Hematopoietic multipotent progenitor cell (in vitro differentiated cells): Measurements from ENCODE around the gene MBD3. TPM values are rescaled to one million over a fixed set of nuclear protein-coding genes. Genes with fewer than 3 reads are reported as not detected.
"Not testable (repeated sequence)": the region's sequence is repeated elsewhere in the genome, so short reads cannot be mapped to it uniquely, and the experiment has no call there.

Experiments
- DNase-seq, 3 donors: peaks; one replicate each; pipeline ENCODE4 v3.0.0-alpha.2; 2011 to 2015; ENCODE audit warnings: low read depth in 2 of 3, low spot score in 2 of 3
- total RNA-seq: library from RNA; depleted of rRNA; stranded (reverse); fragments of >200 nt; gene quantifications from one replicate; pipeline ENCODE4 v1.2.3, GENCODE V29; 2012

The MBD3 gene, protein sequence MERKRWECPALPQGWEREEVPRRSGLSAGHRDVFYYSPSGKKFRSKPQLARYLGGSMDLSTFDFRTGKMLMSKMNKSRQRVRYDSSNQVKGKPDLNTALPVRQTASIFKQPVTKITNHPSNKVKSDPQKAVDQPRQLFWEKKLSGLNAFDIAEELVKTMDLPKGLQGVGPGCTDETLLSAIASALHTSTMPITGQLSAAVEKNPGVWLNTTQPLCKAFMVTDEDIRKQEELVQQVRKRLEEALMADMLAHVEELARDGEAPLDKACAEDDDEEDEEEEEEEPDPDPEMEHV
- 80.2 TPM for total RNA-seq

DNA sequence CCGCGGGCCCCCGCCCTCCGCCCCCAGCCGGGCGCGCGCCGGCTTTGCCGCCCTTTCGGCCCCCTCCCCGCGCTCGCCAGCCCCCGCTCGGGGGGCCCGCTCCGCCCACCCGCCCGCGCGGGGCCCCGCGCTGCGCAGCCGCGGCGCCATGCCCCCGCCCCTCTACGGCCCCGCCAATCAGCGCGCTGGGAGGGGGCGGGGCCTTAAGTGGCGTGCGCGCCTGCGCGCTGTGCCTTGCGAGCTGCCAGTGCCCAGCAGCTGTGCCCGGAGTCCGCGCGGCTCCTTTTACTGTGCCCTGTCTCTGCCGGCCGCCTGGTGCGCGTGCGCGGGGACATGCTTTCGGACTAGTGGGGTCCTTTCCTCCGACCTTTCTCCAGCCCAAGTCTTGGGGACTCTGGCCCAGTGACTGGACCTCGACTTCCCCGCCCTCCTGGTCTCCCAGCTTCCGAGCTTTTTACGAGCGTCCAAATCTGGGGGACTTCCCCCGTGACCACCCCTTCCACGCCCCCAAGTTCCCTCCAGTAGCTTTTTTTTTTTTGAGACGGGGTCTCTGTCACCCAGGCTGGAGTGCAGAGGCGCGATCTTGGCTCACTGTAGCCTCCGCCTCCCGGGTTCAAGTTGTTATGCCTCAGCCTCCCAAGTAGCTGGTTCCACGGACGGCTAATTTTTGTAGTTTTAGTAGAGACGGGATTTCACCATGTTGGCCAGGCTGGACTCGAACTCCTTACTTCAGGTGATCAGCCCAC is at the start of gene MBD3:
Gene MBD3 (minus strand): TSS at position 111 of the 746 bp plus-strand sequence. CDS start 234 bp downstream, outside the sequence.
- DNase-seq, result peak; percentile 85 to 95 (median 93)

DNA sequence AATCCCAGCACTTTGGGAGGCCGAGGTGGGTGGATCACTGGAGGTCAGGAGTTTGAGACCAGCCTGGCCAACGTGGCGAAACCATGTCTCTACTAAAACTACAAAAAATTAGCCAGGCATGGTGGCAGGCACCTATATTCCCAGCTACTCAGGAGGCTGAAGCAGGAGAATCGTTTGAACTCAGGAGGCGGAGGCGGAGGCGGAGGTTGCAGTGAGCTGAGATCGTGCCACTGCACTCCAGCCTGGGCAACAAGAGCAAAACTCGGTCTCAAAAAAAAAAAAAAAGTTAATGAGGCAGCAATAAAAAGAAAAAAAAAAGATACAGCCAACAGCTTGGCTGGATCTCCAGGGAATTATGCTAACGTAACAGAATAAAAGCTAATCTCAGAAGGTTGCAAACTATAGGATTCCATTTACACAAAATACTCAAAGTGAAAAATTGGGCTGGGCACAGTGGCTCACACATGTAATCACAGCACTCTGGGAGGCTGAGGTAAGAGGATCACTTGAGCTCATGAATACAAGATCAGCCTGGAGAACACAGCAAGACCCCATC is 48.3 kb upstream of the MBD3 start:
- DNase-seq, result not testable (repeated sequence)

DNA sequence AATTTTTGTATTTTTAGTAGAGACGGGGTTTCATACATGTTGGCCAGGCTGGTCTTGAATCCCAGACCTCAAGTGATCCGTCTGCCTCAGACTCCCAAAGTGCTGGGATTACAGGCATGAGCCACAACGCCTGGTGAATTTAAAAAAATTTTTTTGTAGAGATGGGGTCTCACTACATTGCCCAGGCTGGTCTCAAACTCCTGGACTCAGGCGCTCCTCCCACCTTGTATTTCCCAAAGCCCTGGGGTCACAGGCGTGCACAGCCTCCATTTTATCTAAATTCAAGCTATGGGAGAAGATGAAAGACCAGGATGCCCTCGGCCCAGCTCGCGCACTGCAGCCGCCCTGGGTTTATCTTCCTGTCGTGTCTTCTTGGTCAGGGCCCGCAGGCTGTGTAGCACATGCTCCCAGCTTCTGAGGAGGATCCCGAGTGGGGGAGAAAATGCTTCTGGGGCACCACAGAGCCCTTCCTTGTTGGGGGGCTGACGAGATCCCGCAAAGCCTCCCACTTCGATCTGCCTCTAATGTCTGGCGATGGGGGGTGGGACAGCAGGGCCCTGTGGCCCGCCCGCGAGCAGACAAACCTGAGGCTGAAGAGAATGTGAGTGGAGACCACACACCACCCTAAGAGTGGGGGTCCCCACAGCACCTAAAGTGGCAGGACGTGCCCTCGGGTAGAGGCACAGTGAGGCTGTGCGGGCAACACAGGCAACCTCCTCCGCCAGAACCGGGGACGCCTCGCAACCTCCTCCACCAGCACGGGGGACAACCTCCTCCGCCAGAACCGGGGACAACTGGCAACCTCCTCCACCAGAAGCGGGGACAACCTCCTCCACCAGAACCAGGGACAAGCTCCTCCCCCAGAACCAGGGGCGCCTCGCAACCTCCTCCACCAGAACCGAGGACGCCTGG is 43.9 kb upstream of the MBD3 start:
- DNase-seq, result no peak

DNA sequence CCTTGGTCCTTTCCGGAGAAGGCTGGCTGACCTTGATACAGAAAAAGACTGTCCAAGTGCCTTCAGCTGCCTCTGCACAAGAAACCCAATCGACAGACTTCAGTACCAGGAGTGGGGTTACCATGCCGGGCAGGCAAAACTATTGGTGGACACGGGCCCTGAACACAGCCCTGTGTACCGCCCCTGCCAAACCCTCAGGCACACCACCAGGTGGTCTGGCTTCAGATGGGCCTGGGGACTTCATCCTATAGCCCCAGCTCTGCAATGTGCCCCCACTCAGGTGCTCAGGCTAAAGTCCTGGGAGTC is 42.2 kb upstream of the MBD3 start:
- no peak for DNase-seq

DNA sequence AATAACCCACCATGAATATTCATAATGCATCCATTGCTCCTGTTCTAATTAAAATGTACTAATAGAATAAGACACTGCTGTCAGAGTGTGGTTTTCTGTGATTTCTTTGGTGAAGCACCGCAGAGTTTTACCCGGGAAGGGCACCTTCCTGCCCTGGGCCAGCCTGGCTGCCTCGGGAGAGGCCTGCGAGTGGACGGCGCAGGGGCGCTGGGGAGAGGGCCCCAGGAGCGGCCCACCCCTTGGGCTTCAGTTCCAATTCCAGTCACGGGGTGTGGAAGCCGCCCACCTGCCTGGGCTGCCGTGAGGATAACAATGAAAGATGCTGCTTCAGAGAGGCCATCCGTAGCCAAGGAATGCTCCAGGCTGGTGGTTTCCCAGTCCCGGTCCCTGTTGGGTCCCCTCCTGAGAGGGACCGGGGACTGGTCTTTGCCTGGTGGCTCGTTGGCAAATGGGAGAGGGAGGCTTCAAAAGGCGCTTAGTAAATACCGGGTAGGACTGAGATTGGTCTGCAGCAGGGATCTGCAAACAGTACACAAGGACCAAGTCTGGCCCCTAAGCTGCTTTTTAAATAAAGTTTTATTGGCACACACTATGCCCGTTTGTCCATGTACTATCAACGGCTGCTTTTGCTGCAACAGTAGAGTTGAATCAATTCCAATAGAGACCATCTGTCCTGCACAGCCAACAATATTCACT is 41.7 kb upstream of the MBD3 start:
- no peak for DNase-seq

DNA sequence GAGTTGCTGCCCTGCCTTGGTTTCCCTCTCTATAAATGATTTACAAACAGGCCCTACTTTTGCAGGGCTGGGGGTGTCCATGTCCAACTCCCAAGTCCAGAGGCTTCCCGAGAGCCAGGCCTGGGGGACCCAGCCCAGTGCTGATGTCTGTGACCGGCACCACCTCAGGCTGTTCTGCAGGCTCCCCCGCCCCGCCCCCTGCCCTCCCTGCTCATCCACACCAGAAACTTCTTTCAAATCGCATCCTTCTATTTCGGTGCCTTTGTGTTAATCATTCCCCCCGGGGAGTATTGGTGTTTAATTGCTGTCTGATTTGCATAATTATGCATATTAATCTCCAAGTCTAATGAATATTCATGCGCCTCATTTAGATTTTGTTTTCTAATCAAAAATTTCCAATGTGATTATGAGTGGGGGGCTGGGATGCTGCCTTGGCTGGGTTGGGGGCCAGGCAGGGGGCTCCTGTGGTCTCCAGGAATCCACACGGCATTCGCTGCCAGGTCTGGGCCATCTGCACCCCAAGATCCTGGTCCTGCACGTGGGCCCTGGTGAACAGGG is 40.7 kb upstream of the MBD3 start:
- DNase-seq, result no peak

DNA sequence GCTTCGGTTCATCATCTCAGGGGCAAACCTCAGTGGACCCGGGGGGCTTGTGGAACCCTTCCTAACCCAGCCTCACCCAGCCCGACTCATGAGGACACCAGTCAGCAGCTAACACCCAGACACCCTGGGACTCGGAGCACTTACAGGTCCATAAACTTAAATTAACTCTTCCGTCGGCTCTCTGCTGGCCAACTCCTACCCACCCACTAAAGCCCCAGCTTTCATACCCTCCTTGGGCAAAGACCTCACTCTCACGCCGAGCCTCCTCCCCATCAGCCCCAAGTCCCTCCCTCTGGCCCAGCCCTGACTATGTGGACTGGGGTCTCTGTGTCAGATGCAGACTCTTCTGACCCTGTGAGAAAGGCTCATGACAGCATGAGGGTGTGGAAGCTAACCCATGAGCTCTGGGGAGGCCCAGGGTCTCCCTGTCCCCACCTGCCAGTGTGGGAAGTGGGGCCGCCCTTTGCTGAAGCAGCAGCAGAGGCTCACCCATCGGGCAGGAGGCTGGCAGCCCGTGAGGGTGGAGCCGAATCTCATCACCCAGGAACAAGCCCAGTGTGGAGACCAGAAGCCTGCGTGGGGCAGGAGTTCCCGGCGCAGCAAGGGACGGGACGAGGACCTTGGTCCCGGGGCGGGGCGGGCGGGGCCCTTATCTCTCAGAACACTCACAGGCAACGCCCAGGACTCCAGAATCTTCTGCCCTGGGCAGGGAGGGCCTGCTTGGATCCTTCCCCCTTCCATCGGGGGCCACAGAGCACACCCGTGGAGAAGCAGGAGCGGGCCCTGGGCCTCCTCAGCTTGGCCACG is 40.0 kb upstream of the MBD3 start:
- DNase-seq, result no peak

DNA sequence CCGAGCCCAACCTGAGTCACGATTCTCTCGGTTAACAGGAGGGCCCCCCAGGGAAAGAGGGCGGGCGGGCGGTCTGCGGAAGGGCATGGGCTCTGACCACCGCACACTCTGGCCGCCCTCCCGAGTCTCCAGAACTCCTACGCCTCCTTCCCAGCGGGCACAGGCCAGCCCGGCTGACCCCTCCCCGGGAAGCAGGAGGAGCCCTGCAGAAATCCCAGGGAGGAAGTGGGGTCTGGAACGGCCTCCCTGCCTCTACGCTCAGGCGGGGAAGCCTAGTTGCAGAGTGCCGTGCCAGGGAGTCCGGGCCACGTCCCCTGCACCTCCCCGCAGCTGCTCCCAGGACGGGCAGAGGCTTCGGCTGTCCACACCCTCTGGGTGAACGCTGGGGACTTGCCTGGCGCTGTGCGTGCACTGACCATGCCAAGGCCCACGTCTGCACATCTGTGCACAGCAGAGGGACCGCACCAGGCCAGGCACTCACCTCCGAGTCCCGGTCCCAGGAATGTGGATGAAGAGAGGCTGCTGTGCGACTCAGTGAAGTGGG is 39.0 kb upstream of the MBD3 start:
- DNase-seq, result no peak

DNA sequence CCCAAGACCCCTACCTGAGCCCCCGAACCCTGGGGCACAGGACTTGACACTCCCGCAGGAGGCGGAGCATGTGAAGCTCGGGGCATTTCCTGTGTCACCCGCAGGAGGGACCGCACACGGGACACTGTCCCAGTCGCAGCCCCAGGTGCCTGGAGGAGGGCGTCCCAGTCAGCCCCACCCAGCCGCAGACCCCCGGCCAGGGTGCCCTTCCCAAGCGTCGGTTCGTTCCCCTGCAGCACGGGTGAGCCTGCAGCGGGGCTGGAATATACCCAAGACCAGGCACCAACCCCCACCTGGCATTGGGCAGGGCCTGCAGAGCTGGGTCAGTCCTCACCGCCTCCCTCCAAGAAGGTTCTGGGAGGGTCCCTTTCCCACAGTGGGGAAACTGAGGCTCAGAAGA is 38.1 kb upstream of the MBD3 start:
- DNase-seq, result no peak

DNA sequence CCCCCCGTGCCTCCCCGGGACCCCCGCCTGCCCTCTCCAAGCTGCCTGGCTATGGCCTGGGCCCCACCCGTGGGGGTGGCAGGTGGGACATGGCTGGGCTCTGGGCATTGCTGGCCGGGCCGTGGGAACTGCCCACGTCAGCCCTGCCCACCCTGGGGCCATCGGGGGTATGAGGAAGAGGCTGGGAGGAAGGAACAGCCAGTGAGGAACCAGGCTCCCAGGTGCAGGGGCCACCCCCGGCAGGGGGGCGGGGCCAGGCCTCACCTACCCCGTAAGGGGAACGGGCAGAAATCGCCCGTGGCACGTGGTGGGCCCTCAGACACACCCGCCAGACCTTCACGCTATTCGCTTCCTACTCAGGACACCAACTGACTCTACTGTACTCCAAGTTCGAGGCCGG is 37.3 kb upstream of the MBD3 start:
- DNase-seq, result no peak

DNA sequence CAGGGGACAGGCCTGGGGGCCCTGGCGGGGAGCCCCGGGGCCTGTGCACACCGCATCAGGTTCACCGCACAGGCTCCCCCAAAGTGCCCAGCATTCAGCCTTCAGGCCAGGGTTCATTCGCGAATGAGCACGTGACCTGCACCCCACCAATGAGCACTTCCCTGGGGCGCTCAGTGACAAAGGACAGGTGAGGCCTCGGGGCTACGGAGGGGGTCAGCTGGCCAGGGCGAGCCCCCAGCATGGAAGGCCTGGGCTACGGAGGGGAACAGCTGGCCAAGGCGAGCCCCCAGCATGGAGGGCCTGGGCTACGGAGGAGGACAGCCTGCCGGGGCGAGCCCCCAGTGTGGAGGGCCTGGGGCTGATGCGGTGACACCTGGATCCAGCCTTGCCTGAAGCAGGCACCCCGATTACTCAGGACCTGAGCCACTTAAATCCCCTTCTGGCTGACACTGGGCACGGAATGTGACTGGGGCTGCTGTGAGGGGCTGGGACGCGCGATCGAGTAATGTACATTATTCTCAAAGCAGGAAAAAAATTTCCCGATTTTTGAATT is 36.7 kb upstream of the MBD3 start:
- DNase-seq, result no peak

DNA sequence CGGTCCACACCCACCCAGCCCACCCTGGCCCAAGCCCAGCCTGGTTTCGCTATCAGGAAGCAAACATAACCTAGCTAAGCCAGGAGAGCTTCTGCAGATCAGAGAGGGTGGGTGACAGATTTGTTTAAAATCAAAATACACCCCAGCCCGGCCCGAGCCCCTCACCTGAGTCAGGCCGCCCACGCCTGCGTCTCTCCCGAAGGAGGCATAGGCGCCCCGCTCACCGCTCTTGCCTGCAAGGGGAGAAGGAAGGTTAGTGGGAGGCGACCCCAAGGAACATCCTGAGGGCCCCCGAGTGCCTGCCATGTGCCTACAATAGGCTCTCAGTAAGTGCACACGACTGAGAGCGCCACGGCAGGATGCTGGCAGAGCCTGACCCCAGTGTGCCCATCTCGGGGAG is 34.5 kb upstream of the MBD3 start:
- no peak for DNase-seq

DNA sequence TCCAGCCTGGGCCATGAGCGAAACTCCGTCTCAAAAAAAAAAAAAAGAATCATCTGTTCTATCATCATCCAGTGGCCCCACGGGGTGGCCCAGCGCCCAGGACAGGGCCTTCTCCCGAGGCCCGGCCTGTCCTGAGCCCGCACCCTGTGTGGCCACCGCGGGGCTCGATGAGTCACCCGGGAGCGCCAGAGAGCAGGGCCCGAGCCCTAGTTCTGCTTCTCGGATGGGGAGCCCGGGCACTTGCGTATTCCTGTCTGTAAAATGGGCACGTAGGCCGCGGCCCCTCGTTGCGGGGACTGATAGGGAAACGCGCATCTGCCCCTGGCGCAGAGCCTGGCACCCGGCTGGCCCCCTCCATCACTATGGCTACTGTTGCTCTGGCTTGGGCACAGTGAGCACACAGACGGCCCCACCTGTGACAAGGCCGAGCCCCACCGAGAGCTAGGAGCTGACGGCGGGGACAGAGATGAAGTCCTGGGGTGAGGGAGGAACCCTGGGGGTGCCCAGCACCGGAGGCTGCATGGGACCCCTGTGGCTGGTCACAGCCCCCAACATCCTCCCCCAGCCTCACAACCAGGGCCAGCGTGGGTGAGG is 33.8 kb upstream of the MBD3 start:
- no peak for DNase-seq

DNA sequence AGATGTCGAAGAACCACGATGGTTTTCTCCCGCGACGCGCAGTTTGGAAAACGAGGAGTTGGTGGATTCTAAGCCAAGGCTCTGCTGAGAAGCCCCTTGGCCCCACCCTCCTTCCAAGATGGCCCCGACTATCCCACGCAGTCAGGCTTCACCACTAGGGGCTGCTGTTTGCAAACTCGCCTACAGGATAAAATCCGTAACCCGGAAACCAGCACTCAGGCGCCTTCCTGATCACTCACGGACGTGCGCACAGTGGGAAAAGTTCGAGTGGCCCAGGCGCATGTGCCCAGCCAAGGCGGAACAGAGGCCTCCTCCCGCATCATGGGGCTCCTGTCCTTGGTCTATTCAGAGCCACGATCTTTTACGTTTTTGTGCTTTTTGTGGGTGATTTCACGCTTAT is 31.8 kb upstream of the MBD3 start:
- peak in 2 of 3 donors; percentile 76 to 77 for DNase-seq

DNA sequence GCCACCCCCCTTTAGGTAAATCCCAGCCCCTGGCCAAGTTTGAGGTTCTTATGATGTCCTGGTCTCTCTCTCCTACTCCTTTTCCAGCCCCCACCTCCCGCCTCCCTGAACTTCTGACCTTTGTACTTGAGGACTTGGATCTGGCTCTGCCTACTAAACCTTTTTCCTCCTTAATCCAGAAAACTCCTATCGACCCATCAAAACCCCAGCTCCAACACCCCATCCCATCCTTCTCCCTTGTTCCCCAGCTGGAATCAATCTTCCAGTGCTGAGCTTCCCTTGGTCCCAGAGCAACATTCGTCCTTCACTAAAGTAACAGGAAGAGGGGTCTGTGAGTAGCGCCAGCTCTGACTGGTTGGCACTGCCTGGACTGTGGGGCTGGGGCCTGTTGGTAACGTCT is 29.9 kb upstream of the MBD3 start:
- no peak for DNase-seq

DNA sequence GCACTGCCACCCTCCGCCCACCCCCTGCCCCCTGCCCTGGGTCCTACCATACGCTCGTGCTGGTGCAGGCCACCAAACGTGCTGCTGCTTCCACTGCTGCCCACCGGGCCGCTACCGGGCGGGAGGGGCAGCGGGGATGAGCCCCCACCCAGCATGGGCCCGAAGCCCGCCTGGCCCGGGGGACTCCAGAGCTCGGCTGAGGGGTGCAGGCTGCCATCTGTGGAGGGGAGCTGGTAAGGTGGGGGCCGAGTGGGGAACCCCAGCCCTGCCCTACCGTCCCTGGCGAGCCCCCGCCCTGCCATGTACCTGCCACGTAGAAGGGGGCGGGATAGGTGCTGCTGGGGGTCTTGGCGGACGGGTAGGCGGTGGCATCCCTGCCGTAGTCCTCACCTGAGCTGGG is 29.3 kb upstream of the MBD3 start:
- DNase-seq, result no peak

DNA sequence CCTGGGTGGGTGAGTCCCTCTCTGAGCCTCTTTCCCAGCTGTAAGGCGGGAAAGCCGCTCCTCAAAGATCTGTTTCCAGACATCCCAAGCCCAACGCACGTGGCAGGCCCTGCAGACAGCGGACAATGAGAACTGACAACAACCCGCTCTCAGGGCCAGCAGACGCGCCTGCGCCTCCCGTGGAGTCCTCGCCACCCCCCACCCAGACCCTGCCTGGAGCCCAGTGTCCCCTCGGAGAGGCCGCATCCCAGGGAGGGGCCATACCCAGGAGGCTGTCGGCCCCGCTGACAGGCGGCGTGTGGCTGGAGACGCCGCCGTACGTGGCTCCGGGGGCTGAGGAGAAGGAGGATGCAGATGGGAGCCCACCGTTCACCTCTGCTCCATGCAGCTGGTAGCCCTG is 28.9 kb upstream of the MBD3 start:
- DNase-seq, result no peak

DNA sequence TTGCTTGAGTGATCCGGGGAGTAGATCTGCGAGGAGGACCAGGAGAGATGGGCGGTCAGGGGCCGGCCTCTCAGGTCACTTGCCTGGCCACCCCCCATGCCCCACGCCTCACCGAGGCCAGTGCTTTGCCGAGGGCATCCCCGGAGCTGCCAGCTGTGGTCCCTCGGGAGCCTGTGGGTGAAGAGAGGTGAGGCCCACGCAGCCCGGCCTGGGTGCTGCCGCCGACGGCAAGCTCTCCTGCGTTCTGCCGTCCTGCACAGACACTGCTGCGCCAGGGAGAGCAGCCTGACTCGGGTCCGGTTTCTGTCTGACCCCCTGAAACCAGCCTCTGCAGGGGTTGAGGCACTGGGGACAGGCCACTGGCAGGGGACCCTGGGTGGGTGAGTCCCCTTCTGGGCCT is 28.4 kb upstream of the MBD3 start:
- DNase-seq, result no peak

DNA sequence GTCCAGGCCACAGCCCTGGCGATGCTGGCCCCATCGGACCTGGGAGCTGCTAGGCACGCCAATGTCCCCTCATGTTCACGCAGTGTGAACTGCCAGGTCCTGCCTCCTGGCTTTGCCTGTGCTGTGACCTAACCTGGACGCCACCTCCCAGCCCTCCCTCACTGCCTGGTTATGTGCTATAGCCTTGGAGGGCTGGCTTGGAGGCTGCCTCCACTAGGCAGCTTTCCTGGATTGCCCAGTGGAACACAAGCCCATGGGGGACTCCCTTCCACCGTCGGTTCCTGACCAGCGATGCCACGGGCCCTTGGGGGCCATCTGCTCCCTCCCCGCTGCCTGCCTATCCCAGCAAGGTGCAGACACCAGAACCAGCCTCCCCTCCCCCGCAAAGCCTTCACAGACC is 27.8 kb upstream of the MBD3 start:
- no peak for DNase-seq
